Panc1 (cell line): ENCODE results near the gene HPRT1. TPM values are rescaled to one million over a fixed set of nuclear protein-coding genes. Genes with fewer than 3 reads are reported as not detected.

Experiments
- ATAC-seq: fragments of 200-7000 bp; cut with Tn5 transposase; 2 replicates; pipeline ENCODE4 v1.9.1; 2020; ENCODE audit warnings: mild to moderate bottlenecking, moderate library complexity
- BruUV-seq: library from RNA; stranded (reverse); fragments of 400-500 nt; replicated peaks from 2 replicates; lab custom pipeline; 2021; lab: Mats Ljungman, UMichigan
- CTCF ChIA-PET: fragments of 300-600 bp; sonication (Branson Sonifier 250); formaldehyde crosslinking; loops from one replicate; lab custom pipeline; 2022; ENCODE audit warnings: antibody characterized with exemption; lab: Charles Lee
- POLR2A ChIA-PET: fragments of 300-600 bp; sonication (Branson Sonifier 250); formaldehyde crosslinking; loops from one replicate; lab custom pipeline; 2022; ENCODE audit warnings: antibody characterized with exemption; lab: Charles Lee
- DNase-seq: peaks from one replicate; pipeline ENCODE4 v3.0.0-alpha.2; 2010; ENCODE audit warnings: low read depth, low spot score
- H3K27ac ChIP-seq: 2 replicates; pipeline ENCODE4 v1.5.1; 2011; ENCODE audit warnings: mild to moderate bottlenecking, low read length, inconsistent platforms
- H3K27me3 ChIP-seq: fragments of 200-500 bp; sonication (Bioruptor generic); 2 replicates; pipeline ENCODE4 v1.6.0; 2014; ENCODE audit warnings: low read length, inconsistent platforms; ENCODE audit not compliant: control insufficient read depth, insufficient read depth
- H3K36me3 ChIP-seq: fragments of 200-500 bp; sonication (Bioruptor generic); 2 replicates; pipeline ENCODE4 v1.5.1; 2014; ENCODE audit warnings: inconsistent platforms, mild to moderate bottlenecking, low read length, moderate library complexity; ENCODE audit not compliant: control insufficient read depth, insufficient read depth
- H3K4me1 ChIP-seq: 2 replicates; pipeline ENCODE4 v1.5.1; 2011; ENCODE audit warnings: inconsistent platforms, mild to moderate bottlenecking, low read length, moderate library complexity; ENCODE audit not compliant: control insufficient read depth, insufficient read depth
- H3K4me3 ChIP-seq, 2 experiments: 2 replicates each; pipeline ENCODE4 v1.5.1; 2011 to 2012; ENCODE audit warnings: low read depth in 2 of 2, low read length in 2 of 2, mild to moderate bottlenecking in 2 of 2, inconsistent platforms in 1 of 2, moderate library complexity in 1 of 2
- H3K9me3 ChIP-seq: fragments of 200-500 bp; sonication (Bioruptor generic); 2 replicates; pipeline ENCODE4 v1.5.1; 2014; ENCODE audit warnings: low read depth, mild to moderate bottlenecking, inconsistent platforms, low read length, moderate library complexity; ENCODE audit not compliant: control insufficient read depth, insufficient read depth
- POLR2AphosphoS5 ChIP-seq: IDR thresholded peaks from 2 replicates; pipeline ENCODE4 v1.6.1; 2012; ENCODE audit warnings: mild to moderate bottlenecking, low read depth, low read length, moderate library complexity
- SIN3A ChIP-seq: IDR thresholded peaks from 2 replicates; pipeline ENCODE4 v1.6.1; 2012; ENCODE audit warnings: low read depth, mild to moderate bottlenecking, low read length, moderate library complexity, borderline replicate concordance; ENCODE audit not compliant: insufficient read depth
- TCF7L2 ChIP-seq: IDR thresholded peaks from 2 replicates; pipeline ENCODE4 v1.6.1; 2011; ENCODE audit warnings: mild to moderate bottlenecking, low read depth, low read length, inconsistent platforms
- in situ Hi-C: cut with HindIII; loops from 2 replicates; pipeline ENCODE4 v1.10.0; 2016; ENCODE audit warnings: low sequenced_read_pairs, low pct_unique_long_range_greater_than_20kb
- intact Hi-C: fragments of 100-400 bp; cut with micrococcal nuclease; formaldehyde crosslinking; loops from one replicate; pipeline ENCODE4 v1.10.0; 2022; ENCODE audit not compliant: unreplicated experiment
- total RNA-seq: library from RNA; stranded (reverse); gene quantifications from one replicate; pipeline ENCODE4 v1.2.1, GENCODE V29; 2021; ENCODE audit not compliant: unreplicated experiment
- TF ChIP-seq, protein P1 (sequence below): fragments of 450-650 bp; IDR thresholded peaks from 2 replicates; pipeline ENCODE4 v1.5.1; 2017; ENCODE audit warnings: mild to moderate bottlenecking
- TF ChIP-seq, protein P2 (sequence below), 2 experiments: IDR thresholded peaks; 2 replicates each; pipeline ENCODE4 v1.6.1; 2011 to 2012; ENCODE audit warnings: low read depth in 2 of 2, control low read depth in 1 of 2, low read length in 1 of 2, mild to moderate bottlenecking in 1 of 2, moderate library complexity in 1 of 2; ENCODE audit not compliant: insufficient read depth in 1 of 2

HPRT1 gene
- total RNA-seq, 1 experiment from 2014 or later, result 77.1 TPM

DNA sequence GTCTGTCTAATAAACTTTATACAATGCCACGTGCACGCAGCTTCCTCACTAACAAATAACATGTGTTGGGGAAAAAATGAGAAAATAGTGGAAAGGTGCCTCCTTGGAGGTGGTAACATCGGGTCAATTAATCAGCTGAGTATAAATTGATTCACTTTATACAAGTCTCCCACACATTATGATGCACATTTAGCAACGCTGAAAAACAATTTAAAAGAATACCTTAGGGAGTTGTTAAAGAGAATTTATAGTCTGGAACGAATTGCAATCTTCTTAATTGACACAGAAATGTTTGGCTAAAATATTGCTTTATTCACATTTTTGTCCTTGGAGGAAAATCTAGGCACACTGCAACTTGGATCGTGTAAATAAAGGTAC, 84.2 kb downstream of the HPRT1 start:
- no peak for TF ChIP-seq TCF7L2
- TF ChIP-seq POLR2AphosphoS5, result no peak
- TF ChIP-seq, protein P1, sequence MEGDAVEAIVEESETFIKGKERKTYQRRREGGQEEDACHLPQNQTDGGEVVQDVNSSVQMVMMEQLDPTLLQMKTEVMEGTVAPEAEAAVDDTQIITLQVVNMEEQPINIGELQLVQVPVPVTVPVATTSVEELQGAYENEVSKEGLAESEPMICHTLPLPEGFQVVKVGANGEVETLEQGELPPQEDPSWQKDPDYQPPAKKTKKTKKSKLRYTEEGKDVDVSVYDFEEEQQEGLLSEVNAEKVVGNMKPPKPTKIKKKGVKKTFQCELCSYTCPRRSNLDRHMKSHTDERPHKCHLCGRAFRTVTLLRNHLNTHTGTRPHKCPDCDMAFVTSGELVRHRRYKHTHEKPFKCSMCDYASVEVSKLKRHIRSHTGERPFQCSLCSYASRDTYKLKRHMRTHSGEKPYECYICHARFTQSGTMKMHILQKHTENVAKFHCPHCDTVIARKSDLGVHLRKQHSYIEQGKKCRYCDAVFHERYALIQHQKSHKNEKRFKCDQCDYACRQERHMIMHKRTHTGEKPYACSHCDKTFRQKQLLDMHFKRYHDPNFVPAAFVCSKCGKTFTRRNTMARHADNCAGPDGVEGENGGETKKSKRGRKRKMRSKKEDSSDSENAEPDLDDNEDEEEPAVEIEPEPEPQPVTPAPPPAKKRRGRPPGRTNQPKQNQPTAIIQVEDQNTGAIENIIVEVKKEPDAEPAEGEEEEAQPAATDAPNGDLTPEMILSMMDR, result no peak
- TF ChIP-seq, protein P2, sequence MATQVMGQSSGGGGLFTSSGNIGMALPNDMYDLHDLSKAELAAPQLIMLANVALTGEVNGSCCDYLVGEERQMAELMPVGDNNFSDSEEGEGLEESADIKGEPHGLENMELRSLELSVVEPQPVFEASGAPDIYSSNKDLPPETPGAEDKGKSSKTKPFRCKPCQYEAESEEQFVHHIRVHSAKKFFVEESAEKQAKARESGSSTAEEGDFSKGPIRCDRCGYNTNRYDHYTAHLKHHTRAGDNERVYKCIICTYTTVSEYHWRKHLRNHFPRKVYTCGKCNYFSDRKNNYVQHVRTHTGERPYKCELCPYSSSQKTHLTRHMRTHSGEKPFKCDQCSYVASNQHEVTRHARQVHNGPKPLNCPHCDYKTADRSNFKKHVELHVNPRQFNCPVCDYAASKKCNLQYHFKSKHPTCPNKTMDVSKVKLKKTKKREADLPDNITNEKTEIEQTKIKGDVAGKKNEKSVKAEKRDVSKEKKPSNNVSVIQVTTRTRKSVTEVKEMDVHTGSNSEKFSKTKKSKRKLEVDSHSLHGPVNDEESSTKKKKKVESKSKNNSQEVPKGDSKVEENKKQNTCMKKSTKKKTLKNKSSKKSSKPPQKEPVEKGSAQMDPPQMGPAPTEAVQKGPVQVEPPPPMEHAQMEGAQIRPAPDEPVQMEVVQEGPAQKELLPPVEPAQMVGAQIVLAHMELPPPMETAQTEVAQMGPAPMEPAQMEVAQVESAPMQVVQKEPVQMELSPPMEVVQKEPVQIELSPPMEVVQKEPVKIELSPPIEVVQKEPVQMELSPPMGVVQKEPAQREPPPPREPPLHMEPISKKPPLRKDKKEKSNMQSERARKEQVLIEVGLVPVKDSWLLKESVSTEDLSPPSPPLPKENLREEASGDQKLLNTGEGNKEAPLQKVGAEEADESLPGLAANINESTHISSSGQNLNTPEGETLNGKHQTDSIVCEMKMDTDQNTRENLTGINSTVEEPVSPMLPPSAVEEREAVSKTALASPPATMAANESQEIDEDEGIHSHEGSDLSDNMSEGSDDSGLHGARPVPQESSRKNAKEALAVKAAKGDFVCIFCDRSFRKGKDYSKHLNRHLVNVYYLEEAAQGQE (IDR thresholded peaks at IDR 0.05; ENCODE audit: insufficient read depth in 1 of 2, low read depth in 2 of 2, low read length in 1 of 2), result no peak
- no peak for TF ChIP-seq SIN3A
- DNase-seq (no peak), ATAC-seq (no peak)
- ChIA-PET POLR2A (no interaction called here), CTCF (no interaction called here)
- no peaks in the 10 kb centered on the region; the same call in 1 of the 2 replicates for H3K36me3 ChIP-seq
- peaks cover 8% of the 10 kb centered on the region for H3K4me1 ChIP-seq
- no TSS peak for BruUV-seq
- H3K9me3 ChIP-seq, result no peaks in the 10 kb centered on the region
- H3K4me3 ChIP-seq, result no peak overlapping the region
- intact Hi-C loops, result no loop called here
- in situ Hi-C loops, result no loop called here
- no peaks in the 10 kb centered on the region for H3K27me3 ChIP-seq
- no peak overlapping the region for H3K27ac ChIP-seq

DNA sequence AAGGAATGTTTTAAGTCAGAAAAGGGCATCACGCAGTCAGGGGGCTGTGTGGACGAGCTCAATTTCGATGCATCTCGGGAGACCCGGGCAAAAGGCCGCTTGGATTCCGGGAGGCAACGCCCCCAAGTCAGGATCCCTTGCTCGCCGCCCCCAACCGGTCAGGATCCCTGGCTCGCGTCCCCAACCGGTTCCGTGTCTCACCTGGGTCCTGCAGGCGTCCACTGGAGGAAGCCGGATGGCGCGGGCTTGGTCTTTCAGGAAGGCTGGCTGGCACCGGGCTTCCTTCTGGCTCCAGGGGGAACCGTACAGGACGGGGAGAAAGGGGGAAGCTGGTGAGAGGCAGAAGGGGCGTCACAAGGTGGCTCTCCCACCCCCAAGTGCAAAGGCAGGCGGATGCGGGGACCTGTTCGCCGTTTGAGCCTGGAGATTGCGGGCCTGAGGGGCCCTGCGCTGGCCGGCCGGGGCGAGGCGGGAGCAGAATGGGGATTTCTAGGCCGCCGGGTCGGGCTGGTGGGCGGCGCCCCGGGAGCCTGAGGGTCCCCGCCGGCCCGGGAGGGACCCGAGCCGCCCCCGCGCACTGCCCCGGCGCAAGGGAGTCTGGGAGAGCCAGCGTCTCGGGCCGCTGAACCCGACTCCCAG, 84.7 kb downstream of the HPRT1 start:
- no peaks in the 10 kb centered on the region; the same call in 1 of the 2 replicates for H3K36me3 ChIP-seq
- CTCF ChIA-PET, result interaction anchor here (0.7 kb wide), 1 partner anchor 268 kb away, joined by 3 read pairs; no protein-coding TSS in a partner anchor
- TF ChIP-seq POLR2AphosphoS5 (no peak), TCF7L2 (no peak), SIN3A (no peak)
- TF ChIP-seq, protein P2 (IDR thresholded peaks at IDR 0.05; ENCODE audit: insufficient read depth in 1 of 2, low read depth in 2 of 2, low read length in 1 of 2), result no peak
- peaks cover 8% of the 10 kb centered on the region for H3K4me1 ChIP-seq
- POLR2A ChIA-PET, result no interaction called here
- in situ Hi-C loops, result no loop called here
- no peak overlapping the region for H3K27ac ChIP-seq
- intact Hi-C loops, result no loop called here
- no peak for ATAC-seq
- H3K4me3 ChIP-seq, result no peak overlapping the region
- no TSS peak for BruUV-seq
- H3K9me3 ChIP-seq, result no peaks in the 10 kb centered on the region
- DNase-seq, result no peak
- no peaks in the 10 kb centered on the region for H3K27me3 ChIP-seq
